RWPE2 (cell line): ENCODE measurements around the gene SLK.

Source experiments
- ATAC-seq: fragments of 200-7000 bp; cut with Tn5 transposase; 3 replicates; pipeline ENCODE4 v1.9.1; 2021; ENCODE audit warnings: low read depth
- DNase-seq: peaks from one replicate; pipeline ENCODE4 v3.0.0-alpha.2; 2020; ENCODE audit warnings: low spot score
- H3K27ac ChIP-seq: fragments of 450-650 bp; 2 replicates; pipeline ENCODE4 v1.5.1; 2017; ENCODE audit warnings: mild to moderate bottlenecking; ENCODE audit not compliant: poor library complexity, severe bottlenecking
- H3K27me3 ChIP-seq: fragments of 250-450 bp; sonication (Bioruptor Pico); 2 replicates; pipeline ENCODE4 v1.5.1; 2021; ENCODE audit warnings: mild to moderate bottlenecking, moderate library complexity; ENCODE audit not compliant: insufficient read depth, poor library complexity, severe bottlenecking
- H3K36me3 ChIP-seq: fragments of 250-450 bp; sonication (Bioruptor Pico); 2 replicates; pipeline ENCODE4 v1.5.1; 2020; ENCODE audit warnings: low read depth, mild to moderate bottlenecking, moderate library complexity
- H3K4me1 ChIP-seq: fragments of 250-450 bp; sonication (Bioruptor Pico); 2 replicates; pipeline ENCODE4 v1.5.1; 2021; ENCODE audit warnings: mild to moderate bottlenecking, moderate library complexity; ENCODE audit not compliant: insufficient read depth, poor library complexity, severe bottlenecking
- H3K4me3 ChIP-seq: fragments of 250-450 bp; sonication (Bioruptor Pico); 2 replicates; pipeline ENCODE4 v1.5.1; 2021; ENCODE audit warnings: mild to moderate bottlenecking, moderate library complexity; ENCODE audit not compliant: severe bottlenecking
- H3K9me3 ChIP-seq: fragments of 250-450 bp; sonication (Bioruptor Pico); 2 replicates; pipeline ENCODE4 v1.5.1; 2021; ENCODE audit warnings: mild to moderate bottlenecking, moderate library complexity; ENCODE audit not compliant: severe bottlenecking
- CTCF ChIP-seq: fragments of 450-650 bp; IDR thresholded peaks from one replicate; pipeline ENCODE4 v1.5.1; 2017; ENCODE audit warnings: mild to moderate bottlenecking, moderate library complexity; ENCODE audit not compliant: poor library complexity, severe bottlenecking

The SLK gene

DNA sequence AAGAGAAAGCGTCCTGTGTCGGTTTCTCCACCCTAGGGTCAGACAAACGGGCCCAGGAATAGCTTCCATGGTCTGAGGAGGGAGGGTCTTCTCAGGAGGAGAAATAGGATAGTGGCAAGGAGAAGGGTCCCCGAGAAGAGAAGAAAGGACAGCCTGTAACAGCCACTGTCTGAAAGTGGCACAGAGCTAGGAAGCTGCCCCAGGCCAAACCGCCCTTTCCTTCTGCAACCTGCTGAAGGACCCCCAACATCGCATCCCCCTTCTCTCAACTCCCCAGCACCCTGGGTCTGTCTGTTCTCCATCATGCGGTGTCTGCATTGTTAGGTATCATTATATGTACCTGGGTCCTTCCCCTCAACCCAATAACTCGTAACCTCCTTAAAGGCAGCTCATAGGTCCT, 71.6 kb downstream of the SLK start:
- Histone ChIP-seq H3K27ac (no peak overlapping the region), H3K27me3 (no peaks in the 10 kb centered on the region), H3K9me3 (no peaks in the 10 kb centered on the region), H3K4me3 (no peak overlapping the region), H3K36me3 (peaks cover 95% of the 10 kb centered on the region), H3K4me1 (no peaks in the 10 kb centered on the region)
- TF ChIP-seq CTCF: no peak
- ATAC-seq: no peak
- no peak for DNase-seq

GRCh38 chr10:104038958-104039752, 72.2 kb downstream of the SLK start:
- ATAC-seq (no peak), DNase-seq (peak; percentile 38)
- Histone ChIP-seq H3K27me3 (no peaks in the 10 kb centered on the region), H3K9me3 (no peaks in the 10 kb centered on the region), H3K4me3 (no peak overlapping the region), H3K4me1 (no peaks in the 10 kb centered on the region), H3K36me3 (peaks cover 95% of the 10 kb centered on the region), H3K27ac (no peak overlapping the region)
- TF ChIP-seq CTCF: no peak

DNA sequence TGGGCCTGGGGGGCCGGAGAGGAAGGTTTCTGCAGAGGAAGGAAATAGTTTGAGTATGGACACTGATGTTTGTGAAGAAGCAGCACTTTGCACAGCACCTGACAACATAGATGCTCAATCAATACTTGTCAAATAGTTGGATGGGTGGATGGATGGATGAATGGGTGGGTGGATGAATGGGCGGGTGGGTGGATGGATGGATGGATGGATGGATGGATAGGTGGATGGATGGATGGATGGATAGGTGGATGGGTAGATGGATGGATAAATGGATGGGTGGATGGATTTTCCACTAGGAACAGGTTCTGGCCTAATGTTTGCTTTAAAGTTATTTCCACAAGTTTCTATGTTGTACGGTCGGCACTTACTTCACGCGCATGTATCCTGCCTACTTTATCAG, 73.4 kb downstream of the SLK start:
- Histone ChIP-seq H3K27me3 (no peaks in the 10 kb centered on the region), H3K36me3 (peaks cover 95% of the 10 kb centered on the region), H3K4me3 (no peak overlapping the region), H3K27ac (no peak overlapping the region), H3K9me3 (no peaks in the 10 kb centered on the region), H3K4me1 (no peaks in the 10 kb centered on the region)
- ATAC-seq (no peak), DNase-seq (no peak)
- TF ChIP-seq CTCF: no peak

DNA sequence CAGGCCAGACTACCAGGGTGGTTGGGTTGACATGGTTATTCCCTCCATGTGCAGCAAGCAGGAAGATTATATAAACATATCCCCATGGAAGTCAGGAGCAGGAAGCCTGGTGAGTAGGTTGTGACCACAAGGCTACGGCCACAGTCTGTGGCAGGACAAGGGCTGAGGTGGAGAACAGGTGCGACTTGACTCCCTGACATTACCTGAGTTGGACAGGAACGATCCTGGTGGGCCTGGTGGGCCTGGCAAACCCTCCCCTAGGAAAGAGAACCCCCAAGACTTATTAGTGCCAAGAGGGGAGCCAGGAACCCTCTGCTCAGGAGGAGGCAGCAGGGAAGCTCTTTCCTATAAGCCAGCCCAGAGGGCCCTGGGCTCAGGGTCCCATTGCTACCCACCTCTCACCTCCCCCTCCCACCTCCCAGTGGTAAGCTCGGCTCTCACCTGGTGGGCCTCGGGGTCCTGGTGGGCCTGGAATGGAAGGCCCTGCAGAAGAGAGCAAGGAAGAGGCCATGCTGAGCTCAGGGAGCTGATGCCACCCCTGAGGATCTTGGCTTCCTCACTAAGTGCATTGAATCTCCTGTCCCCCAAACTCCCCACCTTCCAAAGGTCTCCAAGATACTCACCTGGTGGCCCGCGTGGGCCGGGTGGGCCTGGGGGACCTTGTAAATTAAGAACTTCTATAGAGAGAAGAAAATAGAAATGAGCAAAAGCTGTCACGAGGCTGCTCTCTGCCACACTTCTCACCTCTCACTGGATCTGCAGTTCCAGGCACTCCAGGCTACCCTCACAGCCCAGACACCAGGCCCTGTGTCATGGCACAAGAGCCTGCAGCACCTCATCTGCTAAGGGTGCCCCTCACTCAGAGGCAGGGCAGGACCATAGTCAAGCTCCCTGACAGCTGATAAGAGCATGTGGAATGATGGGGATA, 74.2 kb downstream of the SLK start:
- ATAC-seq (no peak), DNase-seq (no peak)
- no peaks in the 10 kb centered on the region for H3K9me3 ChIP-seq
- no peaks in the 10 kb centered on the region for H3K27me3 ChIP-seq
- no peak for TF ChIP-seq CTCF
- peaks cover 99% of the 10 kb centered on the region for H3K36me3 ChIP-seq
- no peak overlapping the region for H3K4me3 ChIP-seq
- no peaks in the 10 kb centered on the region for H3K4me1 ChIP-seq
- H3K27ac ChIP-seq: no peak overlapping the region
